Fibroblast of lung (primary cell): ENCODE measurements around the gene CRCP. TPM values are rescaled to one million over a fixed set of nuclear protein-coding genes. Genes with fewer than 3 reads are reported as not detected.
"Not testable (repeated sequence)": the region's sequence is repeated elsewhere in the genome, so short reads cannot be mapped to it uniquely, and the experiment has no call there.

Experiments
- DNase-seq, 2 donors: peaks; one replicate each; pipeline versions ENCODE4 v3.0.0 to v3.0.0-alpha.2; 2010; ENCODE audit warnings: low read depth in 2 of 2
- H2AFZ ChIP-seq: 2 replicates; pipeline ENCODE4 v1.5.1; 2012; ENCODE audit warnings: low read length, control low read depth, inconsistent platforms
- H3K27ac ChIP-seq: 2 replicates; pipeline ENCODE4 v1.5.1; 2011; ENCODE audit warnings: low read length, control low read depth; ENCODE audit not compliant: insufficient read depth
- H3K27me3 ChIP-seq: 2 replicates; pipeline ENCODE4 v1.5.1; 2011; ENCODE audit warnings: mild to moderate bottlenecking, low read length; ENCODE audit not compliant: control insufficient read depth, insufficient read depth
- H3K36me3 ChIP-seq: 2 replicates; pipeline ENCODE4 v1.5.1; 2011; ENCODE audit warnings: low read length; ENCODE audit not compliant: control insufficient read depth, insufficient read depth
- H3K4me1 ChIP-seq: 2 replicates; pipeline ENCODE4 v1.5.1; 2011; ENCODE audit warnings: low read length; ENCODE audit not compliant: control insufficient read depth, insufficient read depth; ENCODE audit errors: extremely low read depth
- H3K4me2 ChIP-seq: 2 replicates; pipeline ENCODE4 v1.5.1; 2011; ENCODE audit warnings: low read length, control low read depth; ENCODE audit not compliant: insufficient read depth; ENCODE audit errors: extremely low read depth
- H3K4me3 ChIP-seq, 4 experiments: fragments of 200-600 bp in 1 of 4; sonication (generic) in 1 of 4; replicated peaks in 1 of 4; 2 replicates each; pipeline ENCODE4 v1.5.1; 2011 to 2016; ENCODE audit warnings: low read length in 4 of 4, low read depth in 3 of 4, mild to moderate bottlenecking in 3 of 4, control low read depth in 2 of 4, inconsistent platforms in 1 of 4, mixed read lengths in 1 of 4; ENCODE audit not compliant: insufficient read depth in 1 of 4; ENCODE audit errors: control extremely low read depth in 1 of 4
- H3K79me2 ChIP-seq: 2 replicates; pipeline ENCODE4 v1.5.1; 2012; ENCODE audit warnings: mild to moderate bottlenecking, low read length, inconsistent platforms; ENCODE audit not compliant: control insufficient read depth, insufficient read depth
- H3K9ac ChIP-seq: 2 replicates; pipeline ENCODE4 v1.5.1; 2011; ENCODE audit warnings: mild to moderate bottlenecking, low read length, control low read depth; ENCODE audit not compliant: insufficient read depth
- H3K9me3 ChIP-seq: 2 replicates; pipeline ENCODE4 v1.5.1; 2012; ENCODE audit warnings: low read depth, low read length; ENCODE audit not compliant: control insufficient read depth, insufficient read depth
- H4K20me1 ChIP-seq: 2 replicates; pipeline ENCODE4 v1.5.1; 2011; ENCODE audit warnings: low read length; ENCODE audit not compliant: control insufficient read depth, insufficient read depth; ENCODE audit errors: extremely low read depth
- EZH2 ChIP-seq: IDR thresholded peaks from 2 replicates; pipeline ENCODE4 v1.5.1; 2012; ENCODE audit warnings: low read length, control low read depth, mild to moderate bottlenecking; ENCODE audit errors: missing control alignments
- polyA minus RNA-seq: library from RNA; depleted of rRNA, polyadenylated mRNA; stranded (reverse); fragments of >200 nt; gene quantifications from 2 replicates; pipeline ENCODE4 v1.2.3, GENCODE V29; 2011; ENCODE audit warnings: low replicate concordance
- polyA plus RNA-seq, 2 donors: library from polyadenylated mRNA; depleted of rRNA in 1 of 2; stranded (reverse) in 1 of 2; unstranded in 1 of 2; fragments of >200 nt; gene quantifications; 2 replicates each; pipeline ENCODE4 v1.2.1, GENCODE V29; 2011 to 2012; ENCODE audit warnings: missing spikeins in 1 of 2
- total RNA-seq: library from RNA; depleted of rRNA; stranded (reverse); fragments of >200 nt; gene quantifications from 2 replicates; pipeline ENCODE4 v1.2.1, GENCODE V29; 2014
- TF ChIP-seq, protein P1 (sequence below), 2 donors: IDR thresholded peaks in 1 of 2; conservative IDR thresholded peaks in 1 of 2; 1 replicate in 1 of 2; 2 replicates in 1 of 2; pipeline ENCODE4 v1.5.1; 2011 to 2012; ENCODE audit warnings: low read length in 2 of 2, control low read depth in 1 of 2, inconsistent platforms in 1 of 2, low read depth in 1 of 2, mild to moderate bottlenecking in 1 of 2

Gene CRCP
- total RNA-seq (27.7 and 38.3 TPM in 2 replicates), polyA plus RNA-seq (32.9 and 34.9 TPM in 2 replicates), polyA minus RNA-seq (13.7 and 22.6 TPM in 2 replicates)
- polyA plus RNA-seq (2012), result 18.5 and 32.3 TPM in 2 replicates

DNA sequence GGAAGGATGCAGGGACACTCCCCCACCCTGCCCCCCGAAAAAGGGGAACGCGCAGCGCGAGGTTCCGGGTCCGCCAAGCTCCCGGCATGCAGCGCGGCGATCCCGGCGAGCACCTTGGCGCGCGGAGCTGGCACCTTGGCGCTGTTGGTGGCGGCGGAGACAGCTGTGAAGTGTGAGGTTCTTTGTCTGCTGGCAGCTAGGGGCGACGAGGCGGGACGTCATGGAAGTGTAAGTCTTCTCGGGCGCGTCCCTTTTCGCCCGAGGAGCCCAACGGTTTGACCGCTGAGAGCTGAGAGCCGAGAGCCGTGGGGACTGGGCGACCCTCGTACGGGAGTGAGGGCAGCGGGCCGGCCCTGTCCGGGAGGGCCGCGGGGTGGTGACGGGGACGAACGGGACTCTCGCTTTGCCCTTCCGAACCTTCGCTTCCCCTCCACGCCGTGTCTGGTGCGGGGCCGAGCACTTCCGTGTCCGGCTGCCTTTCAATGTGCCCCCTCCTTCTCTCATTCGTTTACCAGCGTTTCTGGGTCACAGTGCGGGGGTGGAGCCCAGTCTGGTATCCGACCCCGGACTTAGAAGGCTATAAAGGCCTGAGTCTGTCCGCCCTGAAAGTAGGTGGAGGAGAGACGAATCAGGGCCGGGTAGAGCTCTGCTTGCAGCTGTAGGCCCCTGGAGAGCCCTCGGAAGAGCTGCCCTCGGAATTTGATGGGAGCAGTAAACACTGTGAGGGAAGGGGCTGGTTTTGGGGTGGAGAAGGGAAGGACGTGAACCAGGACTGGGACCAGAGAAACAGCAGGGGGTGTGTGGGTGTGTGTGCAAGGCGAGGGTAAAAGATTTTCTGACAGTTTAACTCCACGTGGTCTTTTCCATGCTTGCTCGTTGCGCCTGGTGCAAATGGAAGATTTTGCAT, at the start of gene CRCP:
TSS of gene CRCP (plus strand) at position 105 of the 907 bp plus-strand sequence. CDS start at position 221, 116 bp downstream.
- H3K4me3 ChIP-seq, result peak within 1 kb of the TSS; percentile 80 to 92 (median 86)
- no peaks in the 10 kb centered on the region for H4K20me1 ChIP-seq
- H3K4me1 ChIP-seq, result peaks cover 12% of the 10 kb centered on the region
- no peaks in the 10 kb centered on the region for H3K27me3 ChIP-seq
- H3K27ac ChIP-seq, result peak within 1 kb of the TSS; percentile 92
- H3K9ac ChIP-seq, result peak within 1 kb of the TSS; percentile 89
- H3K36me3 ChIP-seq, result peaks cover 1% of the 10 kb centered on the region
- no peak for TF ChIP-seq EZH2
- TF ChIP-seq, protein P1, sequence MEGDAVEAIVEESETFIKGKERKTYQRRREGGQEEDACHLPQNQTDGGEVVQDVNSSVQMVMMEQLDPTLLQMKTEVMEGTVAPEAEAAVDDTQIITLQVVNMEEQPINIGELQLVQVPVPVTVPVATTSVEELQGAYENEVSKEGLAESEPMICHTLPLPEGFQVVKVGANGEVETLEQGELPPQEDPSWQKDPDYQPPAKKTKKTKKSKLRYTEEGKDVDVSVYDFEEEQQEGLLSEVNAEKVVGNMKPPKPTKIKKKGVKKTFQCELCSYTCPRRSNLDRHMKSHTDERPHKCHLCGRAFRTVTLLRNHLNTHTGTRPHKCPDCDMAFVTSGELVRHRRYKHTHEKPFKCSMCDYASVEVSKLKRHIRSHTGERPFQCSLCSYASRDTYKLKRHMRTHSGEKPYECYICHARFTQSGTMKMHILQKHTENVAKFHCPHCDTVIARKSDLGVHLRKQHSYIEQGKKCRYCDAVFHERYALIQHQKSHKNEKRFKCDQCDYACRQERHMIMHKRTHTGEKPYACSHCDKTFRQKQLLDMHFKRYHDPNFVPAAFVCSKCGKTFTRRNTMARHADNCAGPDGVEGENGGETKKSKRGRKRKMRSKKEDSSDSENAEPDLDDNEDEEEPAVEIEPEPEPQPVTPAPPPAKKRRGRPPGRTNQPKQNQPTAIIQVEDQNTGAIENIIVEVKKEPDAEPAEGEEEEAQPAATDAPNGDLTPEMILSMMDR (conservative IDR thresholded peaks at IDR 0.05 in 1 of 2, IDR thresholded peaks at IDR 0.05 in 1 of 2; ENCODE audit: low read depth in 1 of 2, low read length in 2 of 2), result peak; percentile 51 to 72
- H3K4me2 ChIP-seq, result peak within 1 kb of the TSS; percentile 69
- peaks cover 47% of the 10 kb centered on the region for H3K79me2 ChIP-seq
- peak within 1 kb of the TSS; percentile 91 for H2AFZ ChIP-seq
- DNase-seq, result peak; percentile 76 to 84
- no peaks in the 10 kb centered on the region for H3K9me3 ChIP-seq

DNA sequence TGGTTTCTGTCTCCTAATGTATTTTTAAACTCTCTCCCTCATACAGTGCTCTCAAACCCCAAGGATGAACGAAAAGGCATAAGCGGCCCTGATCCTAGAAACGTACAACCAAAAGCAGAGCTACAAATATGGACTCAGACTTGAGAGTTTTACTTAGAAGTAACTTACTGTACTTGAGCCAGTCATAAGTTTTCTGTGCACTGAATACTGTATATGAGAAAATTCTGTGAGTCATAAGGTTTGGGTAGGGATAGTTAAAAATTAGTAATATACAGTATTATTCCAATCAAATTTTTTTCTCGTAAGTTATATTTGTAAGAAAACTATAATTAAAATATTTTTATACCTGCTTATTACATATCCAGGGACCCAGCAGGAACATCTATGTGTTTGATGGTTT, 44.9 kb upstream of the CRCP start:
- Histone ChIP-seq H3K9me3 (no peaks in the 10 kb centered on the region), H3K4me2 (no peak overlapping the region), H3K4me3 (no peak overlapping the region), H2AFZ (no peak overlapping the region), H3K9ac (no peak overlapping the region), H3K27me3 (no peaks in the 10 kb centered on the region), H3K36me3 (no peaks in the 10 kb centered on the region), H3K79me2 (no peaks in the 10 kb centered on the region), H4K20me1 (no peaks in the 10 kb centered on the region), H3K4me1 (no peaks in the 10 kb centered on the region), H3K27ac (no peak overlapping the region)
- TF ChIP-seq, protein P1 (conservative IDR thresholded peaks at IDR 0.05 in 1 of 2, IDR thresholded peaks at IDR 0.05 in 1 of 2; ENCODE audit: low read depth in 1 of 2, low read length in 2 of 2), result no peak
- no peak for TF ChIP-seq EZH2
- no peak for DNase-seq

DNA sequence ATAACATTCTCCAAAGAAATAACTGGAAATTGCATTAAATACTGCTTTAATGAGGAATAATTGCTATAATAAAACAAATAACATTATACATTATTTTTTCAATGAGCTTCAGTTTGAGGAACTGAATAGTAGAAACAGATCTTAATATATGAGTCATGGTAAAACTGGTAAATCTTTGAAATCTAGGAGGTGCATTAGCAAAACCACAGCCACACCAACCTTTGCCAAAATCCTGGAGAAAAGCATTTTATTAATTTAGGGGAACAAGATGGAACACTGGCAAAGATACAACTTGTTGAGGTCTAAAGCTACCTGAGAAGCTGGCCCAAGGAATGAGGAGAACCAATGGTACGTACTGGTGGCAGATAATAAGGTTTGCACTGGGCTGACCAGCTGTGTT, 44.4 kb upstream of the CRCP start:
- Histone ChIP-seq H2AFZ (no peak overlapping the region), H3K4me1 (no peaks in the 10 kb centered on the region), H4K20me1 (no peaks in the 10 kb centered on the region), H3K27me3 (no peaks in the 10 kb centered on the region), H3K79me2 (no peaks in the 10 kb centered on the region), H3K9ac (no peak overlapping the region), H3K4me3 (no peak overlapping the region), H3K36me3 (no peaks in the 10 kb centered on the region), H3K9me3 (no peaks in the 10 kb centered on the region), H3K4me2 (no peak overlapping the region), H3K27ac (no peak overlapping the region)
- DNase-seq, result peak in 1 of 2 donors; percentile 30
- TF ChIP-seq, protein P1 (conservative IDR thresholded peaks at IDR 0.05 in 1 of 2, IDR thresholded peaks at IDR 0.05 in 1 of 2; ENCODE audit: low read depth in 1 of 2, low read length in 2 of 2), result no peak
- TF ChIP-seq EZH2, result no peak

DNA sequence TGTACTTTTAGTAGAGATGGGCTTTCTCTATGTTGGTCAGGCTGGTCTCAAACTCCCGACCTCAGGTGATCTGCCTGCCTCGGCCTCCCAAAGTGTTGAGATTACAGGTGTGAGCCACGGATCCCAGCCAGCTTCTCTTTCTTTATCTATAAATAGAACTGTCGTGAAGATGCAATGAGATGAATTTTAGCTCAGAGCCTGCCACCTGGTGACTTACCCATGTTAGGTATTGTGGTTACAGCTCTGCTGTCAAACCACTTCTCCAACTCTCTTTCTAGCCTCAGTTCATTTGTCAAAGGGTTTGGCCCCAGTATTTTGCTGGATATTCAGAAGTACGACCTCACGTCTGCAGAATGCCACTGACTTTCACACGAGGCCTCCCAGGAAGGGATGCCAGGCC, 42.4 kb upstream of the CRCP start:
- not testable (repeated sequence) for H3K9ac ChIP-seq, H3K36me3 ChIP-seq, DNase-seq, H3K9me3 ChIP-seq, H3K4me3 ChIP-seq, H3K27me3 ChIP-seq, H4K20me1 ChIP-seq, H3K4me1 ChIP-seq, H2AFZ ChIP-seq, H3K4me2 ChIP-seq, H3K79me2 ChIP-seq, H3K27ac ChIP-seq
